ENCODE measurements around the gene GRIA1.

DNA sequence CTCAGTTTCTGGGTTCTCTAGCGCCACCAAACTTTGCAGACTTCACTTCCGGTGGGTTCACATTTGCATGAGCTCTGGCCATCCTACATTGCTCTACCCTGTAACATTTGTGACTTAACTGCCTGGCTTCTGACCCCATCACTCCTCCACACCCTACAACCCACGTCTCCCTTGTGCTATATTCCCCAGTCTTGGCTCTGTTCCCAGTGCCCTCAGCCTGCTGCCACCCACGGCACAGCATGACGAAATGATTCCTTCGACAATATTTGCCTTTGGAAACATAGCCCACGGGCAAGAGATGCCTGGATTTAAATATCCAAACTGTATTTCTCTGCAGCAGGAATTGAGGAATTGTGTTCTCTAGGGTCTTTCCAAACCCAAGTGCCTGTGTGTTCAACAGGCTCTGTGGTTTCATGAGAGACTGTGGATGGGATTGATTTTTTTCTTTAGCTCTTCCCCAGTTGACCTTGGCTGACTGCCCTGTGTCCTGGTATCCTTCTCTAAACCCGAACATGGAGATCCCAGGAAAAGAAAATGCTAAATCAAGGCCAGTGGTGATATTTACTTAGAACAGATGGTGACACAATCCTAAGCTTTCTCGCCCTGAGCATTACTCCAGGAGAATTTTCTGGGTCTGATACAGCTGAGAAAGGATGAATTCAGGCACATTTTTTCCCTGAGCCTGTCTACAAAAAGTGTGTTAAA, 44.4 kb upstream of the GRIA1 start:
- no peak for TF ChIP-seq CTCF (IDR thresholded peaks at IDR 0.05)
- no peak for TF ChIP-seq POLR2A (IDR thresholded peaks at IDR 0.05)
- TF ChIP-seq EP300 (IDR thresholded peaks at IDR 0.05): no peak
- TF ChIP-seq POLR2AphosphoS5 (IDR thresholded peaks at IDR 0.05): no peak

All from gastroesophageal sphincter (tissue), 3 donors.